Lung (tissue), 12 donors: ENCODE measurements around the gene CDHR1. TPM values are rescaled to one million over a fixed set of nuclear protein-coding genes. Genes with fewer than 3 reads are reported as not detected.

Source experiments
- ATAC-seq: fragments of 200-7000 bp; cut with Tn5 transposase; one replicate; pipeline ENCODE4 v1.9.1; 2020; ENCODE audit warnings: moderate number of reproducible peaks; ENCODE audit not compliant: insufficient read depth, low FRiP score
- DNase-seq, 3 donors: peaks; one replicate each; pipeline ENCODE4 v3.0.0-alpha.2; 2013 to 2017
- H3K27ac ChIP-seq, 2 donors: one replicate each; pipeline ENCODE4 v1.5.1; 2013; ENCODE audit warnings: mild to moderate bottlenecking in 2 of 2, moderate library complexity in 2 of 2, control low read depth in 1 of 2, inconsistent platforms in 1 of 2, low read depth in 1 of 2, low read length in 1 of 2
- H3K27me3 ChIP-seq, 3 donors: one replicate each; pipeline ENCODE4 v1.5.1; 2013; ENCODE audit warnings: low read length in 2 of 3; ENCODE audit not compliant: control insufficient read depth in 3 of 3, insufficient read depth in 3 of 3
- H3K36me3 ChIP-seq, 4 donors: one replicate each; pipeline ENCODE4 v1.5.1; 2013; ENCODE audit warnings: low read length in 4 of 4, mild to moderate bottlenecking in 1 of 4, moderate library complexity in 1 of 4; ENCODE audit not compliant: control insufficient read depth in 4 of 4, insufficient read depth in 4 of 4
- H3K4me1 ChIP-seq, 5 donors: one replicate each; pipeline ENCODE4 v1.5.1; 2013; ENCODE audit warnings: low read length in 5 of 5, mild to moderate bottlenecking in 2 of 5, moderate library complexity in 1 of 5; ENCODE audit not compliant: control insufficient read depth in 5 of 5, insufficient read depth in 5 of 5
- H3K4me3 ChIP-seq: one replicate; pipeline ENCODE4 v1.5.1; 2013; ENCODE audit warnings: mild to moderate bottlenecking, control low read depth, moderate library complexity
- H3K9ac ChIP-seq, 2 donors: one replicate each; pipeline ENCODE4 v1.5.1; 2013; ENCODE audit warnings: low read length in 2 of 2, control low read depth in 1 of 2; ENCODE audit not compliant: insufficient read depth in 1 of 2
- H3K9me3 ChIP-seq, 4 donors: one replicate each; pipeline ENCODE4 v1.5.1; 2013; ENCODE audit warnings: low read length in 3 of 4, mild to moderate bottlenecking in 1 of 4, moderate library complexity in 1 of 4; ENCODE audit not compliant: control insufficient read depth in 4 of 4, insufficient read depth in 3 of 4
- CTCF ChIP-seq: IDR thresholded peaks from 2 replicates; pipeline ENCODE4 v1.5.1; 2012; ENCODE audit warnings: mild to moderate bottlenecking; ENCODE audit errors: control extremely low read depth, extremely low read depth
- WGBS, 2 donors: extraction: QIAGEN DNeasy Blood & Tissue Kit; methylation state at CpG; one replicate each; pipeline ENCODE4 v1.1.7; 2013; 5-methylcytosine and 5-hydroxymethylcytosine counted together
- polyA plus RNA-seq, 2 donors: library from polyadenylated mRNA; stranded (reverse); fragments of 200-250 nt; gene quantifications; one replicate each; pipeline ENCODE4 v1.2.1, GENCODE V29; 2013
- total RNA-seq, 2 donors: library from RNA; depleted of rRNA in 1 of 2; stranded (reverse); fragments of >200 nt in 1 of 2; gene quantifications; one replicate each; pipeline ENCODE4 v1.2.1, GENCODE V29; 2014 to 2021
- donor health status: control.
- donor health status: control.
- donor health status: Bipolar disorder and iron deficiency.
- donor health status: healthy.
- donor health status: DM: yes; HTN: yes; CAD: no.

CDHR1 gene
- total and polyA plus RNA-seq, 4 donors = 0.10 to 0.49 (median 0.32) TPM

- ATAC-seq (no peak), DNase-seq (no peak)
- Histone ChIP-seq H3K36me3 (no peaks in the 10 kb centered on the region), H3K4me1 (no peaks in the 10 kb centered on the region), H3K9ac (no peak overlapping the region), H3K9me3 (no peaks in the 10 kb centered on the region), H3K27me3 (no peaks in the 10 kb centered on the region), H3K27ac (no peak overlapping the region), H3K4me3 (no peak overlapping the region)
- WGBS, 2 donors = 89 to 91% methylated on average over 9 of the region's 9 CpGs
- no peak for TF ChIP-seq CTCF
Observed at GRCh38 chr10:84172467-84173356, 21.6 kb upstream of the CDHR1 start.

DNA sequence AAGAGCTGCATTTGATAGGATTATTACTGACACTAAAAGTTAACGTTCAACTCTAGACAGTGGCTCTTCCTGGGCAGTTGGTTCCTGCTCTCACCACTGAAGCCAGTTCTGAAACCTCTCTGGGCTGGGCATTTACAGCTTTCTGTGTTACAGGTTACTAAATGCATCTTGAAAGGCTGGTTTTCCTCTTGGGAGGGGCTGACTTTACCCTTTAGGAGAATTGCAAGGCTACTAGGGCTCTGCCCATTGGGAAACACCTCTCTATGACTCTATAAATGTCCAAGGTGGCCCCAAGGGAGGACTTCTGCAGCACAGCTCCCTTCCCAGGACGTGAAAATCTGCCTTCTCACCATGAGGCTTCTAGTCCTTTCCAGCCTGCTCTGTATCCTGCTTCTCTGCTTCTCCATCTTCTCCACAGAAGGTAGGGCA is 20.8 kb upstream of the CDHR1 start, which contains the start of gene GPR15LG:
GPR15LG (plus strand) TSS at position 301 of the 429 bp plus-strand sequence; CDS start at position 352, 51 bp downstream.
- Histone ChIP-seq H3K27me3 (no peaks in the 10 kb centered on the region), H3K36me3 (no peaks in the 10 kb centered on the region), H3K9ac (no peak within 1 kb of the TSS), H3K27ac (no peak within 1 kb of the TSS), H3K4me3 (no peak within 1 kb of the TSS), H3K4me1 (no peaks in the 10 kb centered on the region), H3K9me3 (peaks cover 0 to 4% (median 0%) of the 10 kb centered on the region in 4 donors)
- DNase-seq (no peak), ATAC-seq (no peak)
- TF ChIP-seq CTCF = no peak
- WGBS, 2 donors = 70 to 78% methylated on average over 2 of the region's 2 CpGs

GRCh38 chr10:84175436-84175835 is 18.9 kb upstream of the CDHR1 start:
- Histone ChIP-seq H3K9me3 (peaks cover 0 to 4% (median 0%) of the 10 kb centered on the region in 4 donors), H3K9ac (no peak overlapping the region), H3K27me3 (no peaks in the 10 kb centered on the region), H3K4me1 (no peaks in the 10 kb centered on the region), H3K4me3 (no peak overlapping the region), H3K27ac (no peak overlapping the region), H3K36me3 (no peaks in the 10 kb centered on the region)
- ATAC-seq (no peak), DNase-seq (no peak)
- 87 to 95% methylated on average over 6 of the region's 6 CpGs for WGBS, 2 donors
- TF ChIP-seq CTCF = no peak
